ENCODE data around the gene TGFBR2. TPM values are rescaled to one million over a fixed set of nuclear protein-coding genes. Genes with fewer than 3 reads are reported as not detected.
"Not testable (repeated sequence)": the region's sequence is repeated elsewhere in the genome, so short reads cannot be mapped to it uniquely, and the experiment has no call there.

TGFBR2 gene
- total RNA-seq, 1 donor from 2014 or later: 221 TPM

- no peak for DNase-seq (ENCODE audit: low spot score)
- intact Hi-C loops (cut with DNase I): no loop called here
- ATAC-seq: no peak
Observed at GRCh38 chr3:30663533-30664241, 57.3 kb downstream of the TGFBR2 start.

GRCh38 chr3:30664459-30664858 lies 58.1 kb downstream of the TGFBR2 start:
- DNase-seq (ENCODE audit: low spot score) (no peak), ATAC-seq (no peak)
- intact Hi-C loops (cut with DNase I): no loop called here

GRCh38 chr3:30664884-30665283 lies 58.5 kb downstream of the TGFBR2 start:
- intact Hi-C loops (cut with DNase I): no loop called here
- ATAC-seq (no peak), DNase-seq (ENCODE audit: low spot score) (no peak)

- ATAC-seq (no peak), DNase-seq (ENCODE audit: low spot score) (no peak)
- intact Hi-C loops (cut with DNase I): no loop called here
Observed at GRCh38 chr3:30665539-30665938, 59.1 kb downstream of the TGFBR2 start.

GRCh38 chr3:30666572-30667279 lies 60.3 kb downstream of the TGFBR2 start:
- intact Hi-C loops (cut with DNase I): no loop called here
- DNase-seq (ENCODE audit: low spot score) (no peak), ATAC-seq (no peak)

DNA sequence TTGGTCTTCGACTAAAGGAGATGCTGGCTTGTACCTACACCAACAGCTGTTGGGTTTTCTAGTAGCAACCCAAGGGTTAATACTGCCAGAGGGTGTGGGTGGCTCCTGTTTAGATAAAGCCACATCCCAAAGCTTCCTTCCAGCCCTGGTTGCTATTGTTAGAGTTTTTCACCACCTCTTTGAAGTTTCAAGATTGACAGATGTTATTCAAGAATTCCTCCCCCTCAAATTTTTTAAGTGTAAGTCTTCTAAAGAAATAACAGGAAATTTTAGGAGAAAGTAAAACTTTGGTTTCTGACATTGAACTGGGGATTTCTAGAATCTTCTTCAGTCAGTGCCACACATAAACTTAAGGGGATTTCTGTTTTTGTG lies 60.9 kb downstream of the TGFBR2 start:
- intact Hi-C loops (cut with DNase I): no loop called here
- ATAC-seq: no peak
- DNase-seq (ENCODE audit: low spot score): no peak

GRCh38 chr3:30668051-30668609 lies 61.7 kb downstream of the TGFBR2 start:
- ATAC-seq: no peak
- intact Hi-C loops (cut with DNase I): no loop called here

GRCh38 chr3:30669360-30669934 lies 63.0 kb downstream of the TGFBR2 start:
- intact Hi-C loops (cut with DNase I); ATAC-seq; DNase-seq (ENCODE audit: low spot score): not testable (repeated sequence)

More at GRCh38 chr3:30668051-30668609, 61.7 kb downstream of the TGFBR2 start:
- no peak for DNase-seq (ENCODE audit: low spot score)

DNA sequence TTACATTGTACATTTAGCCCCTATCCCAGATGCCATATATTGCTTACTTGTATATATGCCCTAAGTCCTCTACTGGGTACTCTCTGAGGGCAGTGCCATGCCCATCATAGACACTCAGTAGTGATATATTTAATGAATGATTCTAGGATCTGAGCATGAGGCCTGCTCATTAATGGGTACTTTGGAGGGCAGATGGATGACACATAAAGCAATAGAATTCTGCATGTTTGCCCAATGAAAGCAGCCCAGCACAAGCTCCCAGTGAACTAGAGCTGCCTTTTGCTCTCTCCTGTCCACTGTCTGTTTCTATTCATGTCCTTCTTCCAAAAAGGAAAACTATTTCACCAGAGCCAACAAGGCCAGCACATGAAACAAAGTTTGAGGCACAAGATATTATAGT lies 63.9 kb downstream of the TGFBR2 start:
- no peak for ATAC-seq
- intact Hi-C loops (cut with DNase I): no loop called here

GRCh38 chr3:30671527-30672286 lies 65.3 kb downstream of the TGFBR2 start:
- ATAC-seq (no peak), DNase-seq (ENCODE audit: low spot score) (no peak)
- intact Hi-C loops (cut with DNase I): no loop called here

More for the DNA sequence above, 63.9 kb downstream of the TGFBR2 start:
- no peak for DNase-seq (ENCODE audit: low spot score)

DNA sequence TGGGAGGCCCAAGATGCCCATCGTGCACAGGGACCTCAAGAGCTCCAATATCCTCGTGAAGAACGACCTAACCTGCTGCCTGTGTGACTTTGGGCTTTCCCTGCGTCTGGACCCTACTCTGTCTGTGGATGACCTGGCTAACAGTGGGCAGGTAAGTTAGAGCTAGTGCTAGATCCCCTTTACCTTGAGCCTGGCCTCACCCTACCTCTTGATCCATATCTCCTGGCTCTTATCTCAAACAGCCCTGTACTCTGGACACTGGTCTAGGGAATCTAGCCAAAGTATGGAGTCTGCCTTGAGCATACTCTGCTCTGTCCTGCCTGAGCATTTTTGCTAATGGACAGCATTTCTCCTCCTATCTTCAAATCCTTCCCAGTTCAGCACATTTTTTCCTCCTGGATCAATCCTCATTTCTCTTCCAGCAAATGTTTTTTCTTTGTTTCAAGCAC lies 65.9 kb downstream of the TGFBR2 start:
- DNase-seq (ENCODE audit: low spot score) (no peak), ATAC-seq (no peak)
- intact Hi-C loops (cut with DNase I): no loop called here

- DNase-seq (ENCODE audit: low spot score) (no peak), ATAC-seq (peak; percentile 74)
- intact Hi-C loops (cut with DNase I): no loop called here
Observed at GRCh38 chr3:30672959-30673358, 66.6 kb downstream of the TGFBR2 start.

- intact Hi-C loops (cut with DNase I): no loop called here
- DNase-seq (ENCODE audit: low spot score) (no peak), ATAC-seq (no peak)
Observed at GRCh38 chr3:30673425-30674341, 67.3 kb downstream of the TGFBR2 start.

- no peak for DNase-seq (ENCODE audit: low spot score)
- intact Hi-C loops (cut with DNase I): loop anchor here (1.0 kb wide), 1 partner anchor 47 kb away; no protein-coding TSS in a partner anchor
- ATAC-seq: no peak
Observed at GRCh38 chr3:30675006-30675405, 68.6 kb downstream of the TGFBR2 start.

DNA sequence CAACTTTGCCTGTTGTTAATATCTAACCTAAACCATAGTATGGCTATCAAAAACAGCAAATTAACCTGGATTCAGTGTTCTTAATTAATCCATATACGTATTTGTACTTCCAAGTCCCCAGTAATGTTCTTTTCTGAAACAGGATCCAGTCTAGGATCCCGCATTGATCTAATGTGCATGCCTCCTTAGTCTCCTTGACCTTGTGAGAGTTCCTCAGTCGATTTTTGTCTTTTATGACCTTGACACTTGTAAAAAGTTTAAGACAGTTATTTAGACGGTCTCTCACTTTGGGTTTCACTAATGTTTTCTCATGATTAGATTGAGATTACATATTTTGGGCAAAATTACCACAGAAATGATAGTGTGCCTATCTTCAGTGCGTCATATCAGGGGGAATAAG lies 69.4 kb downstream of the TGFBR2 start:
- no peak for ATAC-seq
- intact Hi-C loops (cut with DNase I): loop anchor here (1.0 kb wide), 1 partner anchor 47 kb away; no protein-coding TSS in a partner anchor
- no peak for DNase-seq (ENCODE audit: low spot score)

DNA sequence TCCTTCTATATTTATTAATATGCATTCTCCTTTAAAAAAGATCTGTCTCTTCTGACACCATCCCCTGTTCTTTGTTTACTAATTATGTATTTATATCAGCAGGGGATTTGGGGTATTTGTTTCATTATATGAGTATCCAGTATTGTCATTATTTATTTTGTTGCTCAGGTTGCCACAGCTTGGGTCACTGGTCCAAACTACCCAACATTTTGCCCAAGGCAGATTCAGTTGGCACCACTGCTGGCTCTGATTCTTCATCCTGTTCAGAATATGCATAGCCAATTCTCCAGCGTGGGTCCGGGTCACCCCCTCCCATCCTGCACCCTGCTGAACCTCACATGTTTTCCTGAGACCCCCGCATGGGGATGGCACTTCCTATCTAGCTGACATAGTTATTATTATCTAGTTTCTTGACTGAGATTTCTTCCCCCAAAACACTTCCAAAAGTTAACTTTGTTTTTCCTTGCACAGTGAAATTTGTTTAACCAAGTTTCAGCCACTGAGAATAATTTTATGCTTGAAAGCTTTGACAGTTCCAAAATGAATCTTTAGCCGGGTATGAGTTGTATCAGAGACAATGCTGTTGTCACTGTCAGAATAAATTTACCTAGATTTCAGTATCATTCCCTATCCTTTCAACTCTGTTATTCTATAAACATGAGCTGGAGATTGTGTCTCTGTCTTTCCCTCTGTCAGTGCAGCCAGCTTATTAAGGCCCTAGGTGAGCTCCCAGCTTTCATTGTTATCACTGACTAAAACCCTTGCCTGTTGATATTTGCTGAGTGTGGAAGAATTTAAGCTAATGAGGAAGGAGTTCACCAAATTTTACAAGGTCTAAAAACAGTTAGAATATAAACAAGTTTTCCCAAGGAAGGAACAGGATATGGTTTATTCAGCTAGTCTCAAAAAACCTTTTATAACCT lies 70.3 kb downstream of the TGFBR2 start:
- no peak for DNase-seq (ENCODE audit: low spot score)
- intact Hi-C loops (cut with DNase I): no loop called here
- ATAC-seq: no peak

- ATAC-seq: no peak
- intact Hi-C loops (cut with DNase I): no loop called here
- no peak for DNase-seq (ENCODE audit: low spot score)
Observed at GRCh38 chr3:30677347-30677685, 70.9 kb downstream of the TGFBR2 start.
